NCI-H226 (cell line): ENCODE measurements around the gene ATP5F1B.
A peak's percentile ranks its signal among the peaks of the same experiment; 100 is the strongest.

Experiments
- DNase-seq: peaks from one replicate; pipeline ENCODE4 v3.0.0-alpha.2; 2015

ATP5F1B gene

DNA sequence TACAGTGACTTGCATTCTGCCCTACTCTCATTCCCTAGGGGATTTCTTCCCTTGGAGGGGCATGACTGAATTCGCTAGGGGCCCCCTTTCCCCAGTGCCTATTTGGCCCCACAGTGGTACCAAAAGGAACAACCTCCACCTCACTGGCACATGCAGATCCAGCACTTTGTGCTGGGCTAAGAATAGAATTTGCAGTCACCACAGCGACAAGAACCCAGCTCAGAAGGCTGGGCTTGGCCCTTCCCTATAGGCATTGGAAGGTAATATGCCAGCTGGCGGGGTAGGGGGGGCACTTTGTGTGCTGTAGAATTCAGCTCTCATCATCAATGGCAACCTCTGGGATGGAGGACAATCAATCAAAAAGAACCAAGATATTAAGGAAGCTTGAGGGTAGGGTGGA, 29.5 kb downstream of the ATP5F1B start:
- no peak for DNase-seq

DNA sequence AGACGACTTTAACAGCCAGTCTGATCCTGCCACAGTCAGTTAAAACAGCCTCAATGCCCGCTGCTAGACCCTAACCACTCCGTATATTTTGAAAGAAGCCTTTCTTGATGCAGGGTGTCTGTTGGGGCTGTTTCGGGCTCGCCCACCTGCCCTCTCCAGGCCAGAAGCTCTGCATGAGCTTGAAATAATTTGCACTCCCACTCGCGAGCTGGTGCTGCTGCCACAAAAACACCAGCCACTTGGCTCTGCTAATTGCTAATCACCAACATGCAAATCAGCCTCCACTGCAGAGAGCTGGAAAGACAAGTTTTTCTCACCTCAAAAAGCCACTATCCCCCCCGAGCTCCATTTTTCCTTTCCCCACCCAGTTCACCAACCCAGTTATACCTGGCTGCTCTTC, 31.2 kb downstream of the ATP5F1B start:
- no peak for DNase-seq

DNA sequence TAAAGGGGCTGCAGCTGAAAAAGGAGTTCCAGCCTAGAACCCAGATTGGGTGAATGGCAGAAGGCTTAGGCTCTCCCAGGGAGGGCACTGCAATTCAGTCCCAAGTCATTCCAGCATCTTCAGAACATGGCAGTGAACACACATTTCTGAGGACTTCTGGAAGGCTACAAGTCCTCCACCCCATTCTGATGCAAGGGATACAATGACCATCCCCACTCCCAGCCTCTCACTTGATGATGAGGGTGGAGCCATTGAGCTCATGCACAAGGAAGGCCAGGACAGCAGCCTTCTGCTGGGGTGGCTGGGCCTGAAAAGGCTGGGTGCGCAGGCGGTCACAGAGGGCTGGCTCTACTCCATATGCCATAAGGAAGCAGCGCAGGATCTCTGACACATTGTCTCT, 41.4 kb downstream of the ATP5F1B start:
- no peak for DNase-seq

DNA sequence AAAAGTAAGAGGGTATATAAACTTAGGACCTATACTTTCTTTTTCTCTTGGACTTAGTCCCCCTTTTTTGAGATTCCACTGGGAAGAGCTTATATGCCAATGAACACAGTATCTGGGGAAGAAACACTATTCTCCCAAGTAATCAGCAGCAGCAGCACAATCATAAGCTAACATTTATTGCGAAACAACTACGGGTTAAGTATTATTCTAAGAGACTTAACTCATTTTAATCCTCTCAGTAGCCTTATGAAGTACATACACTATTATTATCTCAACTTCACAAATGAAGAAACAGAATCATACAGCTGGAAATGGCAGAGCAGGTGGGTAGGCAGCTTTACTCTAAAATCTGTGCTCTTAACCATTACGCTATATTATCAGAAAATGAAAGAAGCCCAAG, 43.5 kb downstream of the ATP5F1B start:
- no peak for DNase-seq

DNA sequence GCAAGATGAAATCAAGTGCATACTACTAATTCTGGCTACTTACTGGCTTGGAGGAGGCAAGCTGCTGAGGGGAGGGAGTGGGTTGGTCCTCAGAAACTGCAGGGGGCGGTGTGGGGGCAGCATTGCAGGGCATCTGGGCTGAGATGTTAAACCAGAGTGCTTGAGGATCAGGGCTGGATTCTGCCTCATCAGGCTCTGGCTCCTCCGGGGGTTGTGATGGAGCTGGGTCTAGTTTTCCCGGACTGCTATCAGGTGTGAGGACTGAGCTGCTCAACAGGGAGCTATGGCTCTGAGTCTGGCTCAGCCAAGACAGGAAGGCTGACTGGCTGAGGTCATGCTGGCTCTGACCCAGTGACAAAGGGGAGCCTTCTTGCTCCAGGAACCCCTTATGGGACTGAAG, 44.3 kb downstream of the ATP5F1B start:
- no peak for DNase-seq

DNA sequence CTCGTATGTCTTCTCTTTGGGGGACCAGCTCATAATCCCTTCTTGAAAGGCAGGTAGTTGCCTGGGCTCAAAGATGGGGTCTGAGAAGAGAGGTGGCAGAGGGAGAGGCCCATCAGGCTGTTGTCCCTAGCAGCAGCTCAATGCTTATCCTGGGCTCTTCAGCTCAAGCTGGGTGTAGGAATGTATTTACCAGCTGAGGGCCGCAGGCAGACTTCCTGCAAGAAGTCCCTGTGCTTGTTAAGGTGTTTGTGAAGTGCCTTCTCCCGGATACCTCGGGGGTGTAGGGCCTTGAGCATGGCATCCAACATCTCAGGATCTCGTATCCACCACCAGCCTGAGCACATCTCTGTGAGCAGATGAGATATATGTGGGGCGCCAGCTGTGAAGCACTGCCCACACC, 45.0 kb downstream of the ATP5F1B start:
- DNase-seq, result no peak

DNA sequence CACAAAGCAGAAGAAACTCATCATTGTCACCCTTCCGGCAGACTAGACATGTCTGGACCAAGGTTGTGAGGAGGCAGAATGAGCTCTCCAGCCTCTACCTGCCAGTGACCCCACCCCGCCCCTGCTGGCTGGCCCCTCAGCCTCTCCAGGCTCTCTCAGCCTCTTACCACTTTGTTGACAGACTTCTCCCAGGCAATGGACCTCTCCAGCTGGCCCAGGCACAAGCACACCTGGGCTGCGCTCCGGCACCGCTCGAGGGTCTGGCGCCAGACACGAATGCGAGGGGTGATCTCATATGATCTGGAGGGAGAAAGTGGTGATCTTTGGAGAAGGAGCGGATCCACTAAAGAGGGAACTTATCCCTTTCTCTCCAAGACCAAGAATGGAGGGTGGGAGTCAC, 46.0 kb downstream of the ATP5F1B start:
- DNase-seq, result no peak

DNA sequence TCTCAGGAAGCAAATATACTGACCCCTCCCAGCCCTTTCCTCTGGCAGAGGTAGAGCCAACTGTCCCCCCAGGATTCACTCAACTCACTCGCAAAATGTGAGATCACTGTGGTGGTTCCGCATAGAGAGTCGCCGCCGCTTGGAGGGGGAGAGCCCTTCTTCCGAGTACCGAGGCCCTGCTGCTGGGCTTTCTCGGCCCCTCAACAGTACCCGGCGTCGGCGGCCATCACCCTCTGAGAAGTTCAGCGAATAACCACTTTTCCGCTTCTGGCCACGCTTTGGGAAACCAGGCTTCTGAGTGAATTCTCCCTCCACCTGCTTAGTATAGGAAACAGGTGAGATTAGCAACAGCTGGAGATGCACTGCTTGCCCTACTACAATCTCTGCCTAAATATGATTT, 46.7 kb downstream of the ATP5F1B start:
- no peak for DNase-seq

DNA sequence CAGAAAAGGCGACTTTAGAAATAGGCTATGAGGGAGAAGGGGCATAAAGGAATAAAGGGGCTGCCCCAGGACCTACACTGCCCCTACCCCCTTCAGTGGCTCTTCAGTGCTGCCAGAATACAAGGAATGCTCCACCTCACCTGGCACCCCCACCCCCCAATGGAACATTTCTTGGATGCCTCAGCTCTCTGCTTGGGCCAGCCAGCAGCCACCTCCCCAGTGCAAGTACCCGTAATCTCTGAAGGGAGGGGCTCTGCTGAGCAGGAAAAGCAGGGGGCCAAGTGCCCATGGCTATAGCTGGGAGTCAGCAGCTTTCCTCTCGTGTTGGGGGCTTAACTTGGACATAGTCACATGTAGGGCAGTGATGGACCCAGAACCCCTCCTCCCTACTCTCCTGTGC, 49.0 kb downstream of the ATP5F1B start:
- DNase-seq, result no peak

DNA sequence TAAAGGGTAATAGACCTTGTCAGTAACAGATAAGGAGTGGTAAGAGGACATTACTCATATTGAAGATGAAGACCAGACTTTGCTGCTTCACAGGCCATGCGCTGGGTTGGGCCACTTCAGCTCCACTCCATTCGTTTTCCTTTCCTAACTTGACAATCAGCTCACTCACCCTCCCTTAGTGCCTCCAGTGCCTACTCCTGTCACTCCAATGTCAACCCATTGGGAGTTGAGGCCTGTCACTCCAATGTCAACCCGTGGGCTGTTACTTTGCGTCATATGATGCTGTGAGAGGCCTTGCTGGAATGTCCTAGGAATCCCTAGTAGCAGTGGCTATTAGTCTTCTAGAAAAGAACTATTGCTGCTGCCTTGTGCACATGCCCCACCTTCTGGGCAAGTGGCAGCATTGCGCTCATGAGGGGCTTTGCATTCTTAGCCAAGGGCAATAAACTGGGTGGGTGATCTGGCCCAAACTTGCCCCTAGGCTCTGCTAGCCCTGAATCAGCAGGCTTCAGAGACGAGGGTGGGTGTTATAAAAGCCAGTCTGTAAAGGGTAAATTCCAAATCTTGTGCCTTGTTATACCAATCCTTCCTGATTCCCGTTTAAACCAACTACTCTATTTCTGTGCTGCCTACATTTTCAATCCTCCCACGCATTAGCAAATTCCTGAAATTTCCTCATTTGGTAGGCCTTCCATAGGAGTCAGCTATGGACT, 51.7 kb downstream of the ATP5F1B start:
- DNase-seq, result peak; percentile 83

DNA sequence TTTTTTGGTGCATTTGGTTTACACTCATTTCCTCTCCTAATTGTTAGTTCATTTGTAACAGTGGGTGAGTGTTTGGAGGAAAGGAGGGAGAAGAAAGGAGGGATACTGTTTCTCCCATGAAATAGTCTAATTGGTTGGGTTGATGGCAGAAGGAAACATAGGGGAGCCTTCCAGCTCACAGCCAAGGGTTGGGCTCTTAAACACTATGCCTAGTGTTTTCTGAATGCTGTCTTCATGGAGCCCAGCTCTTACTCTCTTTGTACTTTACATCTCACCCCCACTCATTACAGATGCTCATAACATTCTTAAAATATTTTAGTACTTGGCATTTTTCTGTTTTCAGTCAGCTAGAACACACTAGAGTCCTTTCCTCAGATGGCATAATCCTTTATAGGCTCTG, 53.8 kb downstream of the ATP5F1B start:
- DNase-seq, result no peak

DNA sequence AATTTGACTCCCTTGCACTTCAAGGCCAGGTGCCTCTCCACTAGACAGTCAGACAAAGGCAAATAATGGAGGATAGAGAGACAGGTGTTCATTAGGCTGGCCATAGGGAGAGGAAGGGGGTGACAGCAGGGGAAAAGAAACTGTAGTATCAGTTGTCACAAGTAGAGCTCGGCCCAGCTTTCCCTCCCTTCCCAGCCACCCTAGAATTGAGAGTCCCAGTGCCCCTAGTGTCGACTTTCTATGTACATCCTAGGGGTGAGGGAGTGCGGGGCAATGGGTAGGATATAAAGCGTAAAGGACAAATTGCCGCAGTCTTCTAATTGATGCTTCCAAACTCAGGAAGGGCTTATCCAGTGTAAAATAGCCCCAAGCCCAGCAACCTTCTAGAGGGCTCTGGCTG, 54.7 kb downstream of the ATP5F1B start:
- DNase-seq, result no peak

DNA sequence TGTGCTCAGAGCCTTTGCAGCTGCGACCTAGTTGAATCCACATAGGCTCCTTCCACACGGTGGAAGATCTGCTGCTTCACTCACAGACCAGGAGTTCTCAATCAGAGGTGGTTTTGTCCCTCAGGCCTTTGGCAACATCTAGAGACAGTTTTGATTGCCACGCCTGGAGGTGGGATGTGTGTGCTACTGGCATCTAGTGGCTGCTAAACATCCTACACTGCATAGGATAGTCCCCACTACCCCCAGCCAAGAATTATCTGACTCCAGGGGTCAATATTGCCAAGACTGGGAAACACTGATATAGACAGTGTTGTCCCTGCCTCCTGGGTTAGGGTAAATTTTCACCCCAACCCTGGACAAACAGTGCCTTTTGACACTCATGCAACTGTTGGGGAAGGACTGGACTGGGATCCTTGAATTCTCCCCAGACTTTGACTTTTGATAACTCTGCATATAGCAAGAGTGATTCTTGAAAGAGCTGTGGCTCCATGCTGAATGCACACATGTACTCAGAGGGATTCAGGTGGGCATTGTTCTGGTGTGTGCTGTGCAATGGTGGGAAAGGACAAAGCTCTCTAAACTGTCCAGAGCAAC, 55.5 kb downstream of the ATP5F1B start:
- no peak for DNase-seq

DNA sequence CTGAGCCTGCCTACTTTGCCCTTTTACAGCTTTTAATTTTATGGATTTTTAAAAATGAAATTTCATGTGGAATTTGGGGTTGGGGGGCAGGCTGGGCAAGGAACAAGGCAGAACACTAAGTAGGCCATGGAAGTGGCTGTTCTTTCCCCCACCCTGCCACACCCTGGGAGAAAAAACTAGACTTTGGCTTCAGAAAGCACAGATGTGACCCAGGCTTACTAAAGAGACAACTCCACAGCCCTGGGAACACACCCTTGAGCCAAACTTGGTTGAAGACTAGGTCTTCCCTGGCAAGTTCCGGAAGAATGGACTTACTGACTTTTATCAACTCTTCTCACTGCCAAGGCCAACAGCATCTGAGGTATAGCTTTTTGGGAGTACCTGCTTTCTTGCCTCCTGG, 56.0 kb downstream of the ATP5F1B start:
- DNase-seq, result no peak
